ENCODE results near the gene BANK1. TPM values are rescaled to one million over a fixed set of nuclear protein-coding genes. Genes with fewer than 3 reads are reported as not detected.

Gene BANK1
- total RNA-seq, 4 donors from 2014 or later = 0.27 to 1.2 (median 0.51) TPM

- no peak for TF ChIP-seq POLR2A (IDR thresholded peaks at IDR 0.05)
- TF ChIP-seq CTCF (IDR thresholded peaks at IDR 0.05) = no peak
These were observed 164.6 kb downstream of the BANK1 start for GRCh38 chr4:101954975-101955678.

GRCh38 chr4:101956068-101956825, 165.7 kb downstream of the BANK1 start:
- 84 to 88% methylated on average over 4 of the region's 4 CpGs for WGBS, 2 donors
- TF ChIP-seq CTCF (IDR thresholded peaks at IDR 0.05) = no peak
- TF ChIP-seq POLR2A (IDR thresholded peaks at IDR 0.05) = no peak
- Histone ChIP-seq H3K36me3 (no peaks in the 10 kb centered on the region), H3K27ac (no peak overlapping the region), H3K4me1 (no peaks in the 10 kb centered on the region), H3K4me3 (no peak overlapping the region), H3K27me3 (no peaks in the 10 kb centered on the region), H3K9me3 (no peaks in the 10 kb centered on the region)
- no peak for DNase-seq
- intact Hi-C loops (cut with DNase I) = no loop called here

More at GRCh38 chr4:101954975-101955678, 164.6 kb downstream of the BANK1 start:
- Histone ChIP-seq H3K27me3 (no peaks in the 10 kb centered on the region), H3K36me3 (no peaks in the 10 kb centered on the region), H3K9me3 (no peaks in the 10 kb centered on the region), H3K27ac (no peak overlapping the region), H3K4me3 (no peak overlapping the region), H3K4me1 (no peaks in the 10 kb centered on the region)
- intact Hi-C loops (cut with DNase I) = no loop called here
- DNase-seq = no peak
- WGBS, 2 donors = 55 to 59% methylated on average over 4 of the region's 4 CpGs

GRCh38 chr4:101958547-101958946, 168.0 kb downstream of the BANK1 start:
- Histone ChIP-seq H3K27me3 (no peaks in the 10 kb centered on the region), H3K9me3 (no peaks in the 10 kb centered on the region), H3K36me3 (no peaks in the 10 kb centered on the region), H3K27ac (no peak overlapping the region), H3K4me3 (no peak overlapping the region), H3K4me1 (no peaks in the 10 kb centered on the region)
- no peak for DNase-seq
- TF ChIP-seq CTCF (IDR thresholded peaks at IDR 0.05) (no peak), POLR2A (IDR thresholded peaks at IDR 0.05) (no peak)
- intact Hi-C loops (cut with DNase I) = no loop called here
- WGBS, 2 donors = 86 to 92% methylated on average over 3 of the region's 3 CpGs

- TF ChIP-seq CTCF (IDR thresholded peaks at IDR 0.05) = no peak
- no peak for TF ChIP-seq POLR2A (IDR thresholded peaks at IDR 0.05)
- Histone ChIP-seq H3K27ac (no peak overlapping the region), H3K36me3 (no peaks in the 10 kb centered on the region), H3K9me3 (no peaks in the 10 kb centered on the region), H3K4me3 (no peak overlapping the region), H3K27me3 (no peaks in the 10 kb centered on the region), H3K4me1 (no peaks in the 10 kb centered on the region)
- intact Hi-C loops (cut with DNase I) = no loop called here
- WGBS, 2 donors = 85 to 95% methylated on average over 4 of the region's 4 CpGs
- no peak for DNase-seq
These were observed 169.9 kb downstream of the BANK1 start for GRCh38 chr4:101960431-101960830.

- Histone ChIP-seq H3K36me3 (no peaks in the 10 kb centered on the region), H3K4me3 (no peak overlapping the region), H3K9me3 (no peaks in the 10 kb centered on the region), H3K4me1 (no peaks in the 10 kb centered on the region), H3K27ac (no peak overlapping the region), H3K27me3 (no peaks in the 10 kb centered on the region)
- TF ChIP-seq CTCF (IDR thresholded peaks at IDR 0.05) = no peak
- no peak for TF ChIP-seq POLR2A (IDR thresholded peaks at IDR 0.05)
- DNase-seq = no peak
- 76 to 94% methylated on average over 1 of the region's 1 CpG for WGBS, 2 donors
- intact Hi-C loops (cut with DNase I) = no loop called here
These were observed 170.6 kb downstream of the BANK1 start for GRCh38 chr4:101961144-101961543.
